Left ventricle myocardium inferior (tissue), 1 donor: Measurements from ENCODE around the gene NEUROD2. TPM values are rescaled to one million over a fixed set of nuclear protein-coding genes. Genes with fewer than 3 reads are reported as not detected.
A peak's percentile ranks its signal among the peaks of the same experiment; 100 is the strongest.

Experiments
- DNase-seq: peaks from one replicate; pipeline ENCODE4 v3.0.0-alpha.2; 2020
- H3K27ac ChIP-seq: fragments of 200-600 bp; replicated peaks from 2 replicates; pipeline ENCODE4 v1.8.0; 2021
- H3K27me3 ChIP-seq: fragments of 200-600 bp; 2 replicates; pipeline ENCODE4 v1.8.0; 2021; ENCODE audit warnings: low read depth
- H3K36me3 ChIP-seq: fragments of 200-600 bp; 2 replicates; pipeline ENCODE4 v1.8.0; 2021
- H3K4me1 ChIP-seq: fragments of 200-600 bp; 2 replicates; pipeline ENCODE4 v1.8.0; 2021
- H3K4me3 ChIP-seq: fragments of 200-600 bp; 2 replicates; pipeline ENCODE4 v1.8.0; 2021; ENCODE audit warnings: mild to moderate bottlenecking, moderate library complexity
- H3K9me3 ChIP-seq: fragments of 200-600 bp; replicated peaks from 2 replicates; pipeline ENCODE4 v1.8.0; 2021
- CTCF ChIP-seq: fragments of 200-600 bp; IDR thresholded peaks from 2 replicates; pipeline ENCODE4 v1.8.0; 2021; ENCODE audit warnings: antibody characterized with exemption, mild to moderate bottlenecking, borderline replicate concordance
- intact Hi-C: fragments of 100-400 bp; cut with micrococcal nuclease; formaldehyde crosslinking; loops from one replicate; pipeline ENCODE4 v1.11.0; 2022
- total RNA-seq: library from RNA; stranded (reverse); fragmentation: NEBNext Ultra II Directional; extraction: Animal tissue kit (Norgen Biotek cat#: 25700); gene quantifications from one replicate; pipeline ENCODE4 v1.2.1, GENCODE V29; 2021
- donor health status: DM: no; HTN: yes; CAD: no; lungs with severe emphysema.

The NEUROD2 gene
- total RNA-seq, 1 donor from 2014 or later, result not detected

DNA sequence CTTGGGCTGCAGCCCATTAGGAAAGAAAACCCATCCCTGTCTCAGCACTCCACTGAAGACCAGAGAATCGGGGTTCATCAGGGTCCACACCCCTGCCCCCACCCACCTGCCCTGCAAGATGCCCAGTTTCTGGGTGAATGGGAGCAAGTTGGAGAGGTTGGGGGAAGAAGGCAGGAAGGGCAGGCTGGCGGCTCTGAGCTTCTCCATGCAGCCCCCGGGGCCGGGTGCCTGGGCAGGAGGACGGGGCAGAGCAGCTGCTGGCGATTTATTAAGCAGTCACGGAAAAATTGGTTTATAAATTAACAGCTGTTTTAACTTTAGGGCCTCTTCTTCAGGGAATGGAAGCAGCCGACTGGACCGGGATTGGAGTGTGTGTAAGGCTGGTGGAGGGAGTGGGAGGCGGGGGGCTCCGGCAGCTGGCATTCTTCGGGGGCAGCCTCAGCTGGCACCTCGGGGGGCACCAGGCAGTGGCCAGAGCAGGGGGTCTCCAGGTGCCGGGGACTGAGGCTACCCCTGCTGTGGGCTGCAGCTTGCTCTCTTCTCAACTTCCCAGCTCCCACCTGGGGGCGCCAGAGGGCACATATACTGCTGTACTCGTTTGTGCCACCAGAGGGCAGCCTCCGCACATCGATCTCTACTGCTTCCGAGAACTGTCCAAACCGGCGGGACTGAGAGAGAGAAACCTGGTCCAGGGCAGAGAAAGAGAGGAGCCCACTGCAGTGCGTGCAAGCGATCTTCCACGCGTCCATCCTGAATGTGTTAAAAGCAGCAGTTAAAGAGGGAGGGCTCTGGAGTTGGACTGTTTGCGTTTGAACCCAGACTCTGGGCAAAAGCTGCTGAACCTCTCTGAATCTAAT lies 14.0 kb upstream of the NEUROD2 start:
- Histone ChIP-seq H3K27ac (no peak overlapping the region), H3K36me3 (no peaks in the 10 kb centered on the region), H3K27me3 (peaks cover 35% of the 10 kb centered on the region), H3K4me1 (peaks cover 31% of the 10 kb centered on the region), H3K9me3 (no peaks in the 10 kb centered on the region), H3K4me3 (no peak overlapping the region)
- peak; percentile 85 for DNase-seq
- intact Hi-C loops, result loop anchor here (5.0 kb wide), 1 partner anchor 74 kb away; no protein-coding TSS in a partner anchor
- TF ChIP-seq CTCF, result peak; percentile 100

DNA sequence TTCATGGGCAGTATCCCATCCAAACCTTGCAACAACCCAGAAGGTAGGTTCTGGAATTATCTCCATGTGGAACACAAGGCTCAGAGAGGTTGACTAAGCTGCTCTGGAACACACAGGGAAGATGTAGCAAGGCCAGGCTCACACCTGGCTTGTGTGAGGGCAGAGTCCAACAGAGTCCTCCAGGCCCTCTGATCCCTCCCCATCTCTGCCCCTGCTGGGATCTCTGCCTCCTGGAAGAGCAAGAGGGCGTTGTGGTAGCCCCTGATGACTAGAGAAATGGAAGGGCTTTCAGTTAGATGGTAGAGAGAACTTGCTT lies 12.0 kb upstream of the NEUROD2 start:
- intact Hi-C loops, result loop anchor here (5.0 kb wide), 1 partner anchor 72 kb away; no protein-coding TSS in a partner anchor
- Histone ChIP-seq H3K36me3 (no peaks in the 10 kb centered on the region), H3K4me1 (peaks cover 27% of the 10 kb centered on the region), H3K9me3 (no peaks in the 10 kb centered on the region), H3K27ac (no peak overlapping the region), H3K27me3 (peaks cover 33% of the 10 kb centered on the region), H3K4me3 (no peak overlapping the region)
- no peak for TF ChIP-seq CTCF
- no peak for DNase-seq

DNA sequence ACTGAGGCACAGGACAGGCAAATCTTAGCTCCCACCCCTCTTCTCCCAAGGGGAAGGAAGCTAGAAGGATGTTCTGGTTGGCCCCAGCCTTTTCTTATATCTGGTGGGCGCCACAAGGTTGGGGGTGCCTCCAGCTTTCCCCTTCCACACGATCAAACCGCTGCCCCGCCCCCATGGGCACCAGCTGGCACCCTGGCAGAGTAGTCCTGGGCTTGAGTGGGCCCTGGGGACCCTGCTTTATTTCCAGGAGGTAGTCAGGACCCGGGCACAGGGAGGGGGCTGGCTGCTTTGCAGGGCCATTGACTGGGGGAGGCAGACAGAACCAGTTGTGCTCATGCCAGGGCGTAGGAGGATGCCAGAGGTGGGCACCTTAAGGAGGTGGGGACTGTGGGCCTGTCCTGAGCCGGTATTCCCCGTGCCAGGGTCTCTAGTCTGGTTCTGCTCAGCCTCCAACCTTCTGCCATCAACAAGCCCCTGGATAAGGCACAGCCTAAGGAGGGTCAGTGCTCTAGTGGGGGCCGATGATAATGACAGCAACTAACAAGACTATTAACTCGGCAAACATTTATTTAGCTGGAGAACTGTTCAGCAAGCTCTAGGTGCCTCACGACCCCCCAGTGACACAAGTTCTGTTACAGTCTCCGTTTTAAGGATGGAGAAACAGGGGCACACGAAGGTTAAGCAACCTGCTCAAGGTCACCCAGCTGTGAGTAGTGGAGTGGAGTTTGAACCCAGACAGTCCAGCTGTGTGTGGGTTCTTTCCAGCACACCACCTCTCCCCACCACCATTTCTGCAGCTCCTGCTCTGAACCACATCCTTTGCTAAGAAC lies 11.5 kb upstream of the NEUROD2 start:
- no peak for TF ChIP-seq CTCF
- H3K4me3 ChIP-seq, result peak overlapping the region; percentile 70
- H3K36me3 ChIP-seq, result no peaks in the 10 kb centered on the region
- peaks cover 33% of the 10 kb centered on the region for H3K27me3 ChIP-seq
- H3K27ac ChIP-seq, result no peak overlapping the region
- peaks cover 27% of the 10 kb centered on the region for H3K4me1 ChIP-seq
- no peaks in the 10 kb centered on the region for H3K9me3 ChIP-seq
- DNase-seq, result no peak
- intact Hi-C loops, result no loop called here

DNA sequence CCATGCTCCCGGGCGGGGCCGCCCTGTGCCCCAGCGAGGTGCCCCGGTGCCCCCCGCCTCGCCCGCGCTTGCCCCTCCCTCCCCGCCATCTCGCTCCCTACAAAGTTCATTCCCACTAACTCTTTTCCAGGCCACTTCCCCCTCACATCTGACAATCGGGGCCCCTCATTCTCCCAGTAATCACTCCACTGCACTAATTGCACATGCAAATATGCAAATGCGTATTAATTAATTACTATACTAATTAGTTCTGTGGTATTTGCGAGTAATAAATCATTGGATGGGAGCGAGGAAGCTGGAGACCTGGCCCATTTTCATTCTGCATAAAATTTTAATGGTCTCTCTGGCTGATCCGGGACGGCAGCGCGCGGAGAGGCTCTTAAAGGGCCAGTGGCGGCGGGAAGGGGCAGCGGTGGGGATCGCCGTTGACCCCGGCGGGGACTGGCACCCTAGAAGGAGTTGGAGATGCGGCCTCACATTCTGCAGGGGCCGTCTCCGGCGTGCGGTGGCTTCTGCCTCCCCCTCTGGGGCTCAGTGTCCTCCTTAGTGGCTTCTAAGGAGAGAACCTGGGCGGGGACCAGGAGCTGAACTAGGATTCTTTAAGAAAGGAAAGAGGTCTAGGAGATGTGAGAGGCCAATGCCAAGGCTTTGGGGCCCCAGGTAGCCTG lies 10.7 kb upstream of the NEUROD2 start:
- intact Hi-C loops, result no loop called here
- Histone ChIP-seq H3K4me1 (peaks cover 23% of the 10 kb centered on the region), H3K9me3 (no peaks in the 10 kb centered on the region), H3K27me3 (peaks cover 34% of the 10 kb centered on the region), H3K36me3 (no peaks in the 10 kb centered on the region), H3K27ac (peak overlapping the region; percentile 60), H3K4me3 (peak overlapping the region; percentile 70)
- DNase-seq, result no peak
- no peak for TF ChIP-seq CTCF
